ENCODE data around the gene MS4A3.

GRCh38 chr11:60040109-60040508, 16.4 kb upstream of the MS4A3 start, which contains the start of gene OOSP2:
- TF ChIP-seq CTCF (IDR thresholded peaks at IDR 0.05) (no peak), POLR2A (IDR thresholded peaks at IDR 0.05) (no peak)
